ENCODE results near the gene TMX2.
A peak's percentile ranks its signal among the peaks of the same experiment; 100 is the strongest.

The TMX2 gene

GRCh38 chr11:57727185-57727584 lies 14.8 kb downstream of the TMX2 start:
- no peak for DNase-seq
- no peak overlapping the region for H4K5ac ChIP-seq (ENCODE audit: low read length)
- no peaks in the 10 kb centered on the region for H3K36me3 ChIP-seq (ENCODE audit: control insufficient read depth, insufficient read depth, low read length)
- H3K4ac ChIP-seq (ENCODE audit: low read depth, low read length) = no peak overlapping the region
- H3K9ac ChIP-seq (ENCODE audit: low read length) = no peak overlapping the region
- no CpG with 5 or more reads among the region's 2 CpGs for WGBS (ENCODE audit: extremely low coverage, insufficient coverage, low lambda C conversion rate)
- no peaks in the 10 kb centered on the region for H3K4me1 ChIP-seq (ENCODE audit: control insufficient read depth, low read depth, low read length)
- peaks cover 14% of the 10 kb centered on the region for H3K79me2 ChIP-seq (ENCODE audit: control insufficient read depth, insufficient read depth, low read length)
- H4K8ac ChIP-seq (ENCODE audit: low read depth, low read length) = no peak overlapping the region
- H3K23ac ChIP-seq (ENCODE audit: low read length) = no peak overlapping the region
- no peak overlapping the region for H2BK5ac ChIP-seq (ENCODE audit: low read length)
- H3K4me2 ChIP-seq (ENCODE audit: low read length) = no peak overlapping the region
- no peak overlapping the region for H3K27ac ChIP-seq (ENCODE audit: low read depth, low read length)
- no peak overlapping the region for H3K56ac ChIP-seq (ENCODE audit: low read length)
- no peak overlapping the region for H2BK15ac ChIP-seq (replicated peaks; ENCODE audit: low read depth)
- H3K4me3 ChIP-seq (ENCODE audit: low read length) = no peak overlapping the region
- no peak overlapping the region for H2AK5ac ChIP-seq (ENCODE audit: low read length)
- no peak overlapping the region for H3K18ac ChIP-seq (ENCODE audit: low read length)
- H3K27me3 ChIP-seq (ENCODE audit: insufficient read depth, low read length, poor library complexity) = no peaks in the 10 kb centered on the region
- H3K79me1 ChIP-seq (ENCODE audit: low read length) = peaks cover 8% of the 10 kb centered on the region
- no peak overlapping the region for H2BK120ac ChIP-seq (ENCODE audit: low read depth, low read length)

GRCh38 chr11:57728829-57729228 lies 16.4 kb downstream of the TMX2 start:
- Histone ChIP-seq H3K18ac (ENCODE audit: low read length) (no peak overlapping the region), H3K4me1 (ENCODE audit: control insufficient read depth, low read depth, low read length) (no peaks in the 10 kb centered on the region), H2AK5ac (ENCODE audit: low read length) (no peak overlapping the region), H3K56ac (ENCODE audit: low read length) (no peak overlapping the region), H3K79me1 (ENCODE audit: low read length) (peaks cover 11% of the 10 kb centered on the region), H3K27me3 (ENCODE audit: insufficient read depth, low read length, poor library complexity) (no peaks in the 10 kb centered on the region), H3K4me2 (ENCODE audit: low read length) (no peak overlapping the region), H2BK15ac (replicated peaks; ENCODE audit: low read depth) (no peak overlapping the region), H3K9ac (ENCODE audit: low read length) (no peak overlapping the region), H4K5ac (ENCODE audit: low read length) (no peak overlapping the region), H2BK120ac (ENCODE audit: low read depth, low read length) (no peak overlapping the region), H3K27ac (ENCODE audit: low read depth, low read length) (no peak overlapping the region), H3K36me3 (ENCODE audit: control insufficient read depth, insufficient read depth, low read length) (no peaks in the 10 kb centered on the region), H2BK5ac (ENCODE audit: low read length) (no peak overlapping the region), H3K79me2 (ENCODE audit: control insufficient read depth, insufficient read depth, low read length) (peaks cover 16% of the 10 kb centered on the region), H3K4ac (ENCODE audit: low read depth, low read length) (no peak overlapping the region), H4K8ac (ENCODE audit: low read depth, low read length) (no peak overlapping the region), H3K23ac (ENCODE audit: low read length) (no peak overlapping the region), H3K4me3 (ENCODE audit: low read length) (no peak overlapping the region)
- peak; percentile 18 for DNase-seq
- no CpG with 5 or more reads among the region's 7 CpGs for WGBS (ENCODE audit: extremely low coverage, insufficient coverage, low lambda C conversion rate)

- no peak for DNase-seq
- no peak overlapping the region for H3K4ac ChIP-seq (ENCODE audit: low read depth, low read length)
- no peak overlapping the region for H2AK5ac ChIP-seq (ENCODE audit: low read length)
- no peak overlapping the region for H2BK120ac ChIP-seq (ENCODE audit: low read depth, low read length)
- no peaks in the 10 kb centered on the region for H3K27me3 ChIP-seq (ENCODE audit: insufficient read depth, low read length, poor library complexity)
- no CpG with 5 or more reads among the region's 7 CpGs for WGBS (ENCODE audit: extremely low coverage, insufficient coverage, low lambda C conversion rate)
- H3K36me3 ChIP-seq (ENCODE audit: control insufficient read depth, insufficient read depth, low read length) = no peaks in the 10 kb centered on the region
- peaks cover 7% of the 10 kb centered on the region for H3K79me1 ChIP-seq (ENCODE audit: low read length)
- H3K9ac ChIP-seq (ENCODE audit: low read length) = no peak overlapping the region
- H3K4me1 ChIP-seq (ENCODE audit: control insufficient read depth, low read depth, low read length) = no peaks in the 10 kb centered on the region
- H3K18ac ChIP-seq (ENCODE audit: low read length) = no peak overlapping the region
- H3K27ac ChIP-seq (ENCODE audit: low read depth, low read length) = no peak overlapping the region
- H3K4me2 ChIP-seq (ENCODE audit: low read length) = no peak overlapping the region
- H3K4me3 ChIP-seq (ENCODE audit: low read length) = no peak overlapping the region
- peaks cover 12% of the 10 kb centered on the region for H3K79me2 ChIP-seq (ENCODE audit: control insufficient read depth, insufficient read depth, low read length)
- H3K23ac ChIP-seq (ENCODE audit: low read length) = no peak overlapping the region
- no peak overlapping the region for H4K5ac ChIP-seq (ENCODE audit: low read length)
- no peak overlapping the region for H2BK15ac ChIP-seq (replicated peaks; ENCODE audit: low read depth)
- no peak overlapping the region for H2BK5ac ChIP-seq (ENCODE audit: low read length)
- H4K8ac ChIP-seq (ENCODE audit: low read depth, low read length) = no peak overlapping the region
- no peak overlapping the region for H3K56ac ChIP-seq (ENCODE audit: low read length)
These were observed 17.1 kb downstream of the TMX2 start for GRCh38 chr11:57729479-57729878.

DNA sequence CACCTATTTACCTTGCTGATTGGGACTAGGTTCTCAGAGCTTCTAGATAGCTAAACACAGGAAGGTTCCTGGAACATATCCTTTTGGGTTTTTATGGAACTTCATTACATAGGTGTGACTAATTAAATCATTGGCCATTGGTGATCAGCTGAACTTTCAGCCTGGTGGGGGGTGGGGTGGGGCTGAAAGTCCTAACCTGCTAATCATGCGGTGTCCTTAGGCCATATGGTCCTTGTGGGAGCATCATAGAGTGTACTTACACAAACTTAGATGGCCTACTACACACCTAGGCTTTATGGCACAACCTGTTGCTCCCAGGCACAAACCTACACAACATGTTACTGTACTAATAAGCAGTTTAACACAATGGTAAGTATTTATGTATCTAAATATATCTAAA lies 20.3 kb downstream of the TMX2 start:
- Histone ChIP-seq H3K79me2 (ENCODE audit: control insufficient read depth, insufficient read depth, low read length) (peaks cover 7% of the 10 kb centered on the region), H3K27ac (ENCODE audit: low read depth, low read length) (no peak overlapping the region), H3K18ac (ENCODE audit: low read length) (no peak overlapping the region), H2BK15ac (replicated peaks; ENCODE audit: low read depth) (no peak overlapping the region), H4K5ac (ENCODE audit: low read length) (no peak overlapping the region), H2AK5ac (ENCODE audit: low read length) (no peak overlapping the region), H3K9ac (ENCODE audit: low read length) (no peak overlapping the region), H3K27me3 (ENCODE audit: insufficient read depth, low read length, poor library complexity) (no peaks in the 10 kb centered on the region), H4K8ac (ENCODE audit: low read depth, low read length) (no peak overlapping the region), H3K23ac (ENCODE audit: low read length) (no peak overlapping the region), H3K4me1 (ENCODE audit: control insufficient read depth, low read depth, low read length) (no peaks in the 10 kb centered on the region), H3K79me1 (ENCODE audit: low read length) (peaks cover 7% of the 10 kb centered on the region), H2BK5ac (ENCODE audit: low read length) (no peak overlapping the region), H3K4me2 (ENCODE audit: low read length) (no peak overlapping the region), H3K4ac (ENCODE audit: low read depth, low read length) (no peak overlapping the region), H3K56ac (ENCODE audit: low read length) (no peak overlapping the region), H3K36me3 (ENCODE audit: control insufficient read depth, insufficient read depth, low read length) (peaks cover 2% of the 10 kb centered on the region), H2BK120ac (ENCODE audit: low read depth, low read length) (no peak overlapping the region), H3K4me3 (ENCODE audit: low read length) (no peak overlapping the region)
- DNase-seq = no peak
- WGBS (ENCODE audit: extremely low coverage, insufficient coverage, low lambda C conversion rate) = no CpG with 5 or more reads among the region's 1 CpG

DNA sequence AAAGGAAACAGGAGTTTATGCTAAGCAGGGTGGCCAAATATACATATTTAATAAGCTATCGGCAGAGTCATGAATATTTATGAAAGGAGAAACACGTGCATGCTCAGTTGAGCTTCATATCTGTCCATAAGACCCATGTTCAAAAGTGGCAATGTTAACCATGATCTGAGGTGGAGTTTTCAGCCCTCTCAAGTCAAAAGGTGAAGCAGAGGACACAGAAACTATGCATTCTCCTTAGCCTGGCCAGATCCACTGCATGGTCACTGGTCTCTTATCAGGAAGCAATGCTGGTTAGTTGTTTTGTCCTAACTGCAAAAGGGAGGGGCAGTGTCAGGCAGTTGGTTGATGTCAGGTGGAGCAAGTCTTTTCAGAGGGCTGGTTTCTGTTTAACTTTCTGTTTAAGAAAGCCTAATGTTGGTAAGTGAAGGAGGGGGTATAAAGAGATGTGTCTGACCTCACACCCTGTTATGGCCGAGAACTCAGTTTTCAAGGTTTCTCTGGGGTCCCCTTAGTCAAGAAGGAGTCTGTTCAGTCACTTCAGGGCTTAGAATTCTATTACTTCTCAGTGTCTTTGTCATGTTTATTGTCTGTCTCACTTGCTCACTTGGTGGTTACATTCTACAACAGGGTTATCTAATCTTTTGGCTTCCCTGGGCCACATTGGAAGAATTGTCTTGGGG lies 23.4 kb downstream of the TMX2 start:
- Histone ChIP-seq H3K27ac (ENCODE audit: low read depth, low read length) (no peak overlapping the region), H3K79me2 (ENCODE audit: control insufficient read depth, insufficient read depth, low read length) (peaks cover 5% of the 10 kb centered on the region), H3K27me3 (ENCODE audit: insufficient read depth, low read length, poor library complexity) (no peaks in the 10 kb centered on the region), H4K8ac (ENCODE audit: low read depth, low read length) (no peak overlapping the region), H3K18ac (ENCODE audit: low read length) (no peak overlapping the region), H3K23ac (ENCODE audit: low read length) (no peak overlapping the region), H3K36me3 (ENCODE audit: control insufficient read depth, insufficient read depth, low read length) (peaks cover 3% of the 10 kb centered on the region), H3K4me1 (ENCODE audit: control insufficient read depth, low read depth, low read length) (no peaks in the 10 kb centered on the region), H2BK5ac (ENCODE audit: low read length) (no peak overlapping the region), H4K5ac (ENCODE audit: low read length) (no peak overlapping the region), H3K4ac (ENCODE audit: low read depth, low read length) (no peak overlapping the region), H2BK120ac (ENCODE audit: low read depth, low read length) (no peak overlapping the region), H3K4me2 (ENCODE audit: low read length) (no peak overlapping the region), H3K79me1 (ENCODE audit: low read length) (peaks cover 8% of the 10 kb centered on the region), H3K4me3 (ENCODE audit: low read length) (no peak overlapping the region), H2BK15ac (replicated peaks; ENCODE audit: low read depth) (no peak overlapping the region), H2AK5ac (ENCODE audit: low read length) (no peak overlapping the region), H3K9ac (ENCODE audit: low read length) (no peak overlapping the region), H3K56ac (ENCODE audit: low read length) (no peak overlapping the region)
- peak; percentile 51 for DNase-seq
- WGBS (ENCODE audit: extremely low coverage, insufficient coverage, low lambda C conversion rate) = no CpG with 5 or more reads among the region's 3 CpGs
